NCI-H2196 treated with DMSO at 0.1 percent for 48 hours (cell line): ENCODE measurements around the gene NLRP14.

ENCODE experiments used
- DNase-seq: peaks from one replicate; lab custom pipeline; 2025; ENCODE audit not compliant: unreplicated experiment; lab: John Stamatoyannopoulos, UW

NLRP14 gene, protein sequence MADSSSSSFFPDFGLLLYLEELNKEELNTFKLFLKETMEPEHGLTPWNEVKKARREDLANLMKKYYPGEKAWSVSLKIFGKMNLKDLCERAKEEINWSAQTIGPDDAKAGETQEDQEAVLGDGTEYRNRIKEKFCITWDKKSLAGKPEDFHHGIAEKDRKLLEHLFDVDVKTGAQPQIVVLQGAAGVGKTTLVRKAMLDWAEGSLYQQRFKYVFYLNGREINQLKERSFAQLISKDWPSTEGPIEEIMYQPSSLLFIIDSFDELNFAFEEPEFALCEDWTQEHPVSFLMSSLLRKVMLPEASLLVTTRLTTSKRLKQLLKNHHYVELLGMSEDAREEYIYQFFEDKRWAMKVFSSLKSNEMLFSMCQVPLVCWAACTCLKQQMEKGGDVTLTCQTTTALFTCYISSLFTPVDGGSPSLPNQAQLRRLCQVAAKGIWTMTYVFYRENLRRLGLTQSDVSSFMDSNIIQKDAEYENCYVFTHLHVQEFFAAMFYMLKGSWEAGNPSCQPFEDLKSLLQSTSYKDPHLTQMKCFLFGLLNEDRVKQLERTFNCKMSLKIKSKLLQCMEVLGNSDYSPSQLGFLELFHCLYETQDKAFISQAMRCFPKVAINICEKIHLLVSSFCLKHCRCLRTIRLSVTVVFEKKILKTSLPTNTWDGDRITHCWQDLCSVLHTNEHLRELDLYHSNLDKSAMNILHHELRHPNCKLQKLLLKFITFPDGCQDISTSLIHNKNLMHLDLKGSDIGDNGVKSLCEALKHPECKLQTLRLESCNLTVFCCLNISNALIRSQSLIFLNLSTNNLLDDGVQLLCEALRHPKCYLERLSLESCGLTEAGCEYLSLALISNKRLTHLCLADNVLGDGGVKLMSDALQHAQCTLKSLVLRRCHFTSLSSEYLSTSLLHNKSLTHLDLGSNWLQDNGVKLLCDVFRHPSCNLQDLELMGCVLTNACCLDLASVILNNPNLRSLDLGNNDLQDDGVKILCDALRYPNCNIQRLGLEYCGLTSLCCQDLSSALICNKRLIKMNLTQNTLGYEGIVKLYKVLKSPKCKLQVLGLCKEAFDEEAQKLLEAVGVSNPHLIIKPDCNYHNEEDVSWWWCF

DNA sequence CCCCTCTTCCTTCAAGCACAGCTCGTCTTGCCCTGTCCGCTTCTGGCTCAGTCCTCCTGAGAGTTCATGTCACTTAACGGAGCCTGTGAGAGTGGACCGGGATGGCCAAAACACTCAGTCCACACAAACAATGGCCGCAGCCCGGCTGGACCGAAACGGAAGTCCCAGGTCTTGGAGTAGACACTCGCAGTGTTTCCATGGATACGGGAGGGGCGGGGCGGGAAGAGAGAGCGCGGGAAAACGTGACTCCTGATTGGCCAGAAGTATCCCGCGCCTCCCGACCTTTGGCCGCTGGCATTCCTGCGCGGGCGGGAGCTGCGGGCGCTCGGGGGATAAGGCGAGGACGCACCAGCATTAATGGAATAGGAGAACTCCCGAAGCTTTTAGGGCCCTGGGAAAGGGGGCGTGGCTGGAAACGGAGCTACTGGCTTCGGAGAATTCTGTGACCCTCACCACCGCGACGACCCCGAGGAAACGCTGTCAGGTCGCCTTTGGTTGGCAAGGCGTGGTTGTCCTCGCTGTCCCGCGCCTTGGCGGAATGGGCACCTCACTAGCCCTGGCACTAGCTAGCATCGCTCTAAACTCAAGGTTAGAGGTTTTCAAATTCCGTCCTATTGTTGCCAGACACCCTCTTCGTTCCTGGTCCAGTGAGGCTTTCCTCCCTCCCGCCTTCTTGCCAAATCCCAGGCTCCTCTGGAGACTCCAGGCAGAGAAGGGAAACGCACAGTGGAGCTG, at the start of gene NLRP14, which contains the start of gene ZNF214:
Gene NLRP14, plus strand, starts transcription at position 297 of the 735 bp plus-strand sequence. CDS start 18,108 bp downstream, outside the sequence.
Gene ZNF214, minus strand, starts transcription at position 164 of the 735 bp plus-strand sequence. CDS start 17,511 bp downstream, outside the sequence.
- DNase-seq = peak; percentile 88

DNA sequence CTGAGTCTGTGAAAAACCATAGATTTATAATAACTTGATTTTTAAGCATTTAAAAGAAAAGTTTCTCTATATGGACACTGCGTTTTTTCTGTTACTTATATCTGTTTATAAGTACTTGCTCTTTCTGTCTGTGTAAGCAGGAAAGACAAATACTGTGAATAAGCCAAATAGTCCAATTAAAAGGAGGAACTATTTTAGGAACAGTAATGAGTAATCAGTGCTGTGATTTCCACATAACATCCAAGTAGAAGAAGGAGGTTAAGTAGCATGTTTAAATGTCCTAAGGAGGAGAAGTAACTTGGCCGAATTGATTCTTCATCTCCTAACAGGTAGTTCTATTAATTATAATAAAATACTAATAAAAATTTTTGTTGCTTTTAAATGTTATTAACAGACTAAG, 40.9 kb upstream of the NLRP14 start:
- DNase-seq = no peak

DNA sequence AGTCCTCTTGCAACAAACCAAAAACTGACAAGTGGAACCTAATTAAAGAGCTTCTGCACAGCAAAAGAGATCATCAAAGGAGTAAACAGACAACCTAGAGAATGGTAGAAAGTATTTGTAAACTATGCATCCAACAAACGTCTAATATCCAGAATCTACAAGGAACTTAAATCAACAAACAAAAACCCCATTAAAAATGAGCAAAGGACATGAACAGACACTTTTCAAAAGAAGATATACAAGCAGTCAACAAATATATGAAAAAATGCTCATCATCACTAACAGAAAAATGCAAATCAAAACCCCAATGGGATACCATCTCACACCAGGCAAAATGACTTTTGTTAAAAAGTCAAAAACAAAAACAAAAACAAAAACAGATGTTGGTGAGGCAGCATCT, 33.8 kb upstream of the NLRP14 start:
- no peak for DNase-seq

GRCh38 chr11:6988506-6988905, 31.8 kb upstream of the NLRP14 start:
- DNase-seq = no peak

- DNase-seq = no peak
Measured at GRCh38 chr11:6991227-6991626, 29.1 kb upstream of the NLRP14 start.

DNA sequence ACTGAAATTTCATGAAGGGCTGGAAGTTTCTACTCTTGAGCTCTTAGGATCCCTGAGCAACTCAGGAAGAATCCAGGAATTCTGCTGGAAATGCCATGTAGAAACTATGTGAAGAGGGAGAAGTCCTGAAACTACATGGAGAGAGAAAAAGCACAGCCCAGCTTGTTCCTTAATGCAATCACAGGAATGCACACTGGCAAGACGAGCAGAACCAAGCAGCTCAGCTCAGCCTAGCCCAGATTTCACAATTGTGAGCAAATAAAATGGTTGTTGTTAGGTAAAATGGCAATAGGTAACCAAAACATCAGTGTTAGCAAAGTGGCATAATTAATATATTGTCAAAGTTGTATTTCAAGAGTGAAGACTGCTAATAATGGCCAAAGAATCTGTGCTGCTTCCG, 28.3 kb upstream of the NLRP14 start:
- DNase-seq = no peak

GRCh38 chr11:6992457-6993417, 27.5 kb upstream of the NLRP14 start:
- no peak for DNase-seq

DNA sequence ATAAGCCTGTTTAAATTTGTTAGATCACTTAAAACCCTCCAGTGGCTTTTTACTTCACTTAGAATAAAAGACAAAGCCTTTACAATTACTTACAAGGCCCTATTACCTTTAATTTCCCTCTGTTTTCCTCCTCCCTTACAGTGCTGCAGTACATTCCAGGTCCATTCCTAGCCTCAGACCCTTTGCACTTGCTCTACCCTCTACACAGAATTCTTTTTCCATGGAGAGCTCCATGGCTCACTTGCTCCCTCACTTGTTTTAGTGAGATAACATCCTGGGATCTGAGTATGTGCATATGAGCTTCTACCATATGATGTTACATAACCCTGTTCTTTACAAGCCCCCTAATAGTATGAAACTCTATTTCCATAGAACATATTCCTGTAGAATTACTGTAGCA, 24.6 kb upstream of the NLRP14 start:
- DNase-seq = no peak

GRCh38 chr11:7004482-7004881, 15.8 kb upstream of the NLRP14 start:
- no peak for DNase-seq

GRCh38 chr11:7014118-7014517, 6.2 kb upstream of the NLRP14 start:
- no peak for DNase-seq

- DNase-seq = no peak
Measured at GRCh38 chr11:7016011-7016410, 4.3 kb upstream of the NLRP14 start.

DNA sequence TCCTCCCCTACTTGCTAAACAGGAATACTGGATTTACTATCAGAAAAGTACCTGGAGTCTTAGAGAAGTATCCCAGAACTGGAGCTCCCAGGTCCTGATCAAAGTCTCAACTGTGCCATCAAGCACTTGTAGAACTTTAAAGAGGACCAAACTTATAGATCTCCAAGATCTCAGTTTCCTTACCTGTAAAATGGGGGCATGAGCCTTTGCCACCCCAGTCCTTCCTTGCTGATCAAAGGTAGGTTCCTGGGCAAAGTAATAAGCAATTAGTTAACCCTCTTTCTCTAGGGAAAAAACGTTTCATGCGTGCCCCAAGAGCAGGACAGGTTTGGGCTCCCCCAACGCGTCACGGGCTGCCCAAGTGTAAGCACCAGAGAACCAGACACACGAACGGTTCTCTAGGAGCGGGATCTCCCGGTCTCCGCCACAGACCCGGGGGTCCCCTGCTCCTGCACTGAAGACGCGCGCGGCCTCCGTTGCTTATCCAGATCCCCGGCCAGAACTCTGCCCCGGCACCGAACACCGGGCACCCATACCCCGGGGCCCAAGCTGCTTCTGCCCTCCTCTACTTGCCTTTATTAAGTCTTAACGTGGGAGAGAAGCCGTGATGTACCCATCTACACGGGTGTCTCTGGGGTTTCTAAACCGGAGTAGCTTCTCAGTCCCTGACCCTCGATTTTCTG, 638 bp upstream of the NLRP14 start:
- DNase-seq = no peak

DNA sequence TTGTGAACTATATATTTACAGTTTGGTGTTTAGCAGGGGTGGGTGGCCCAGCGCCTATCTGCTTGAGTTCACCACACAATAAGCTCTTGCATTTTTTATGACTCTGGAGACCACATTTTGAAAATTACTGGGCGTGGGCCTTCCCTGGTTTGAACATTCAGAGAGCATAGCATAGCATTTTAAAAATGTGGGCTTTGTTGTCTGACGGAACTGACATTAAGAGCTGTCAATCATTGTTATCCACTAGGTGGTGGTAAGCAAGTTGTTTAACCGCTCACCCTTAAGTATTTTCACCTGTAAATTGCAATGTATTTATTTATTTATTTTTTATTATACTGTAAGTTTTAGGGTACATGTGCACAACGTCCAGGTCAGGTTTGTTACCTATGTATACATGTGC, 1.0 kb downstream of the NLRP14 start:
- no peak for DNase-seq

- no peak for DNase-seq
Measured at GRCh38 chr11:7028141-7028540, 7.9 kb downstream of the NLRP14 start.

DNA sequence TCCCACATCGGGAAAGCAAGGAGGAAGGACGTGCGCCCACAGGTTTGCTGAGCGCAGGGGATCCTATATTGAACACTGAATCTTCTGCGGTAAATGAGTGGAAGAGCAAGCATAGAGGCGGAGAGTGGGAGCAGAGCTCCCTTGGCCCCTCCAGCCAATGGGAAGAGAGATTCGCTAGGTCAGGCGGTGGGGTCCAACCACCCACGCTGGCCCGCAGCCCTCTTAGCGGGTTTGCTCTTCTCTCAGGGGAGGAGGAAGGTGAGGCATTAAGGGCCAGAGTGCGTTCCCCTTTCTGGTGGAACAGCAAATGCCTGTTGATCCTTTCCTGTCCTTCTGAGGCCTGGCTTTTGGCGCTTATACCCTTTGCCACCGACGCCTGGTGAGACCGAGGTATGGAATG, 10.6 kb downstream of the NLRP14 start:
- no peak for DNase-seq

GRCh38 chr11:7031471-7031871, 11.2 kb downstream of the NLRP14 start:
- no peak for DNase-seq

DNA sequence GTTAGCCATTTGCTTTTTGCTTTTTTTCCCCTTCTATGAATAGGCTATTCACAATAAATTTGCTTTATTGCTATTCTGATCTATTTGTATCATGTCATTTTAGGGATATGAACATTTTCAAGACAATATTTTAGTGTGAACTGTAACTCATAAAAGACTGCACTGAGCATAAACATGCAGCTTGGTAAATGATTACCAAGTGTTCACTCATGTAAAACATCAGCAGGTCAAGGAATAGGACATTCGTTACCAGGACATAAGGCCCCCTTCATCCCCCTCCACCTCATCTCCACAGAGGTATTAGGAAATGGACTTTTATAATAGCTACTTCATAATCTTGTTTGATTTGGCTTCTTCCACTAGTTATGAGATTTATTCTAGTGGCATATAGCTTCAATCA, 12.4 kb downstream of the NLRP14 start:
- no peak for DNase-seq

GRCh38 chr11:7034019-7034418, 13.7 kb downstream of the NLRP14 start:
- no peak for DNase-seq
